ENCODE measurements around the gene RASA2.

DNA sequence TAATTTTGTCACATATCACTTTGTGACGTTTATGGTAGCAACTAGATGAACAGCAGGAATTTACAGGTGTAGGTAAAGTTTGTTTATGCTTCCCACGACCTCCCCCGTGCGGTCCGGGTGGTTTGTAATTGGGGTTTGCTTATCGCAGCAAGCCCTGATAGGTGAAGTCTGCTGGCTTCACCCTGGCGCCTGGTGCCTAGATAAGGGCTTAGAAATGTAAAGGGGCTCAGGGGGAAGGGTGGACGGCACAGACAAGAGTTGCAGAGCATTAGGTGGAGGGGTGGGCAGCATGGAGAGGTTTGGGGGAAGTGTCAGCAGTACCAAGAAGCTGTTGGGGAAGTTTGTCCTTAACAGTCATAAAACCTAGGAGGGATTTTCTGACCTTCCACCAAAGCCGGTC lies 143.1 kb downstream of the RASA2 start:
- TF ChIP-seq, protein P1, sequence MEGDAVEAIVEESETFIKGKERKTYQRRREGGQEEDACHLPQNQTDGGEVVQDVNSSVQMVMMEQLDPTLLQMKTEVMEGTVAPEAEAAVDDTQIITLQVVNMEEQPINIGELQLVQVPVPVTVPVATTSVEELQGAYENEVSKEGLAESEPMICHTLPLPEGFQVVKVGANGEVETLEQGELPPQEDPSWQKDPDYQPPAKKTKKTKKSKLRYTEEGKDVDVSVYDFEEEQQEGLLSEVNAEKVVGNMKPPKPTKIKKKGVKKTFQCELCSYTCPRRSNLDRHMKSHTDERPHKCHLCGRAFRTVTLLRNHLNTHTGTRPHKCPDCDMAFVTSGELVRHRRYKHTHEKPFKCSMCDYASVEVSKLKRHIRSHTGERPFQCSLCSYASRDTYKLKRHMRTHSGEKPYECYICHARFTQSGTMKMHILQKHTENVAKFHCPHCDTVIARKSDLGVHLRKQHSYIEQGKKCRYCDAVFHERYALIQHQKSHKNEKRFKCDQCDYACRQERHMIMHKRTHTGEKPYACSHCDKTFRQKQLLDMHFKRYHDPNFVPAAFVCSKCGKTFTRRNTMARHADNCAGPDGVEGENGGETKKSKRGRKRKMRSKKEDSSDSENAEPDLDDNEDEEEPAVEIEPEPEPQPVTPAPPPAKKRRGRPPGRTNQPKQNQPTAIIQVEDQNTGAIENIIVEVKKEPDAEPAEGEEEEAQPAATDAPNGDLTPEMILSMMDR (IDR thresholded peaks at IDR 0.05), result no peak
- no peak for TF ChIP-seq ZFX (IDR thresholded peaks at IDR 0.05; ENCODE audit: borderline replicate concordance)

All from 22Rv1 (cell line).